Spinal cord (tissue), 10 donors: ENCODE data around the gene MACROD2. TPM values are rescaled to one million over a fixed set of nuclear protein-coding genes. Genes with fewer than 3 reads are reported as not detected.

Experiments
- DNase-seq, 6 donors: peaks; one replicate each; pipeline versions ENCODE4 v3.0.0 to v3.0.0-alpha.2; 2013 to 2015; ENCODE audit warnings: low spot score in 6 of 6, low read depth in 4 of 6
- H3K27ac ChIP-seq: one replicate; pipeline ENCODE4 v1.5.1; 2013; ENCODE audit warnings: low read depth, low read length, control low read depth
- H3K27me3 ChIP-seq: one replicate; pipeline ENCODE4 v1.6.1; 2013; ENCODE audit warnings: low read length; ENCODE audit not compliant: control insufficient read depth, insufficient read depth
- H3K36me3 ChIP-seq: one replicate; pipeline ENCODE4 v1.6.1; 2013; ENCODE audit warnings: low read length; ENCODE audit not compliant: control insufficient read depth, insufficient read depth
- H3K4me1 ChIP-seq: one replicate; pipeline ENCODE4 v1.6.1; 2013; ENCODE audit warnings: low read length; ENCODE audit not compliant: control insufficient read depth, insufficient read depth
- H3K4me3 ChIP-seq: one replicate; pipeline ENCODE4 v1.5.1; 2013; ENCODE audit warnings: low read depth, low read length, control low read depth
- H3K9me3 ChIP-seq: one replicate; pipeline ENCODE4 v1.6.1; 2013; ENCODE audit warnings: low read length; ENCODE audit not compliant: control insufficient read depth, insufficient read depth
- WGBS: methylation state at CpG from one replicate; pipeline ENCODE4 v1.1.5; 2013; ENCODE audit warnings: missing lambda C conversion rate; ENCODE audit not compliant: insufficient coverage; 5-methylcytosine and 5-hydroxymethylcytosine counted together
- polyA plus RNA-seq, 2 donors: library from polyadenylated mRNA; unstranded; fragments of 120-200 nt; gene quantifications; one replicate each; pipeline ENCODE4 v1.2.1, GENCODE V29; 2013; ENCODE audit not compliant: insufficient read length in 2 of 2
- total RNA-seq, 2 donors: library from RNA; depleted of rRNA in 1 of 2; stranded (reverse); fragments of 120-200 nt in 1 of 2; fragments of >200 nt in 1 of 2; gene quantifications; one replicate each; pipeline versions ENCODE4 v1.2.3 to v1.2.4, GENCODE V29; 2013 to 2014
- donor health status: healthy.

Gene MACROD2
- total and polyA plus RNA-seq, 4 donors = 16.2 to 34.0 (median 23.6) TPM

DNA sequence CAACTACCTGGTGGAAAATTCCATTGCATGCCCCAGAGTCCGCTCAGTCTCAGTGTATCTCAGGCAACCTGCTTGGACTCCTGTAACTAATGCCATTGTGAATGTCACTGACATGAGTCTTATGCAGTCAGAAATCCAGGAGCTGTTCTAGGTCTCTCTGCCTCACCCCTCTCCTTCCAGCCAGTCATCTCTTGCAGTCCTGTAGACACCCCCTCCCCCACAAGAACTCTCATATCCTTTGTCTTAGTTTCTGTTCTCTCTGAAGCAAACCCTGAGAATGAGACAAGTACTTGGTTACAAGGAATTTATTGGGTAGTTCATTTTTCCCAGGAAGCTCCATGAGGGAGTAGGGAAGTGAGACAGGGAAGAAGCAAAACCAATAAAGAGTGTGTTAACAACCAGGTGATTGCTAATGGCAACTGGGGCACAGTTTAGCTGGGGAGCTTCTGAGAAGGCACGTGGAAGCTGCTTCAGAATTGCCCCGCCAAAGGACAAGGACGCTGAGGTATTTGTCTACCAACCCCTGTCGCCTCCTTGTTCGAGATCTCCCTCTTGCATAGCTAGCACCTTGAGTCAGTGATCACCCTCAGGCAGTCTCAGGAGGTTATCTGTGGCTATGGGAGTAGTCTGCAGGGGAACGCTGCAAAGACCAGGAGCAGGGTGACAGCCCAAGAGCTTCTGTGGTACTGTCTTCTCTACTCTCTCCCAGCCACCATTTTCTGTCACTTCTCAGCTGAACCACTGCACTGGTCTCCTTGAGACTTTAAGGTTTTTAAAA is 1253.5 kb downstream of the MACROD2 start:
- no peak overlapping the region for H3K4me3 ChIP-seq
- no peak overlapping the region for H3K27ac ChIP-seq
- DNase-seq = no peak
- no peaks in the 10 kb centered on the region for H3K4me1 ChIP-seq
- H3K36me3 ChIP-seq = no peaks in the 10 kb centered on the region
- WGBS = 95% methylated on average over 5 of the region's 7 CpGs
- H3K27me3 ChIP-seq = no peaks in the 10 kb centered on the region
- no peaks in the 10 kb centered on the region for H3K9me3 ChIP-seq

DNA sequence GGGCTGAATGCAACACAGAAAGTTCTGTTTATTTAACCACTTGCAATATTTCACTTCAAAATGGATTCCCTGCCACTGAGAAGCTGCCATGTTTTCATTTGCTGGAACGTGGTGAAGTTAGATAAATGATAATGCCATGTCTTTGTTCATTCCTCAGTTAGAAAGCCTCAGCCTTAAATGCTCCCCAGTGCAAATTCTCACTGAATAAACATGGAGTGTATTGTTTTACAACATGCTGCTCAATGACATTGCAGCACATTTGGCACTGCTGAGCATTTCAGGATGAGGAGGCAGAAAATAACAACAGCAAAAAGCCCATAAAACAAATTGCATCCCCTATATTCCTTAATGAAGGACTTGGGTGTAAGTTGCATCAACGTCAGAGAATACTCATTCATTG is 1255.9 kb downstream of the MACROD2 start:
- H3K9me3 ChIP-seq = no peaks in the 10 kb centered on the region
- H3K27ac ChIP-seq = no peak overlapping the region
- no CpG with 5 or more reads among the region's 2 CpGs for WGBS
- no peaks in the 10 kb centered on the region for H3K4me1 ChIP-seq
- H3K27me3 ChIP-seq = no peaks in the 10 kb centered on the region
- no peaks in the 10 kb centered on the region for H3K36me3 ChIP-seq
- H3K4me3 ChIP-seq = no peak overlapping the region
- DNase-seq = peak in 3 of 6 donors; percentile 31 to 95 (median 60)

DNA sequence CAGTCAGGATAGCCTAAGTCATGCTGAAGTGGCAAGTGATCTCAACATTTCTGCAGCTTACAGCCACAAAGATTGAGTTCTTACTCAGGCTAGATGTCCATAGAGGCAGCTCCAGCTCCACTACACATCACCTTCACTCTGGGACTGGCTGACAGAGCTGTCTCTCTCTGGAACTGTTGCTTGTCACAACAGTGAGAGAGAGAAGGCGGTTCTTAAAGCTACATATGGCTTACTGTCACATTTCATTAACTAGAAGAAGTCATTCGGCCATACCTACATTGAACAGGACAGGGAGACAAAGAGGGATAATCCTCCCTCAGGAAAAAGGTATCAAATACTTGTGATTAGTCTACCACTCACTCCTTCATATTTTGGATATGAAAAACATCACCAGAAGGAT is 1257.0 kb downstream of the MACROD2 start:
- Histone ChIP-seq H3K9me3 (no peaks in the 10 kb centered on the region), H3K27me3 (no peaks in the 10 kb centered on the region), H3K27ac (no peak overlapping the region), H3K36me3 (no peaks in the 10 kb centered on the region), H3K4me1 (no peaks in the 10 kb centered on the region), H3K4me3 (no peak overlapping the region)
- no peak for DNase-seq
- no CpG with 5 or more reads among the region's 2 CpGs for WGBS

DNA sequence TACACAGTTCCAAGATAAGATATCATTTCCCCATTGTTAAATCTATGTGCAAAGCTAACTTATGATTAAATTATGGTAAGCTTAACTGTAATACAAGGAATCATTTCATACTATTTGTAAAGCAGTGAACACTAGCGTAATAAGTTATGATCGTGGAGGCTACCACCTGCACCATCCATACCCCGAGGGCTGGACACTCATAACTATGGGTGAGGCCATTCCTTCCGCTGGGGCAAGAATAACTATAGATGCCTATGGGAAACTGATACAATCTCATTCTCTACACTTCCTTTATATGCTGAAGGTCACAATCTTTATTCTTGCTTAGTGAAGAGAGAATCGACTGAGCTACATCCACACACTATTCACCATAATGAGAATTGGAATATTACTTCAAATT is 1258.1 kb downstream of the MACROD2 start:
- WGBS = 100% methylated on average over 1 of the region's 5 CpGs
- no peaks in the 10 kb centered on the region for H3K4me1 ChIP-seq
- no peaks in the 10 kb centered on the region for H3K9me3 ChIP-seq
- H3K27ac ChIP-seq = no peak overlapping the region
- H3K4me3 ChIP-seq = no peak overlapping the region
- no peaks in the 10 kb centered on the region for H3K36me3 ChIP-seq
- H3K27me3 ChIP-seq = no peaks in the 10 kb centered on the region
- no peak for DNase-seq

DNA sequence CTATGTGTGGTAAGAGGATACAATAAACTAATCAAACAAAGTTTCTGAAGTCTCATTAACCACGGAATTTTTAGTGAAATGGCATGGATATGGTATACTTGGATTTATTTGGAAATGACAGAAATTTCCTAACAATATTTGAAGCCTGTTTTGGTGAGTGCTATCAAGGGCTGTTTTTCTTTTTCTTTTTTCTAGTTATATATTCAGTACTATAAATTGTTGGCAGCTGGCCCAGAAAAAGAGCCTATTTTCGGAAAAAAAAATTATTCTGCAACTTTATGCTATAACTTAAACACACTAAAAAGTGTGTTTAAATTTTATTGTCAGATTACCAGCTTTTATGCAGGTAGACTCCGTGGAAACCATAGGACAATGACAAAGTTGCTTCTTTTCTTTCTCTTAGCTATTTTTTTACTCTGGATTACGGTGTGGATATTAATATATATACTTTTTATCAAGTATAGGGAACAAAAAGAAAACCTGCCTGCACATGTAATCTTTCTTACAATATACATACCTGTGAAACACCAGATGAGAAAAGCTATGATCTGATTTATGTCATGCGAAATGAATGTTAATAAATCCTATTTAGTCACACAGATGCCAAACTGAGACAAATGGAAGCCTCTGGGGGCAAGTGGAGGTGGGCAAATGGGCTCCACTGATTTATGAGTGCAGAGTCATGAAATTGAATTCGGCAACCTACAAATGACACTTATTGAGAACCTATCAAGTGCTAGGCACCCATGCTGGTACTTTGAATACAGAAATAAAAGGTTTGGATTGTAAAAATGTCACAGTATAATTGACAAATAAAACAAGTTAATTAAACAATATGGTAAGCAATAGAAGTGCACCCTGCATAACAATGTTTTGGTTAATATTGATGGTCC is 1261.6 kb downstream of the MACROD2 start:
- WGBS = no CpG with 5 or more reads among the region's 6 CpGs
- peak in 1 of 6 donors; percentile 12 for DNase-seq

DNA sequence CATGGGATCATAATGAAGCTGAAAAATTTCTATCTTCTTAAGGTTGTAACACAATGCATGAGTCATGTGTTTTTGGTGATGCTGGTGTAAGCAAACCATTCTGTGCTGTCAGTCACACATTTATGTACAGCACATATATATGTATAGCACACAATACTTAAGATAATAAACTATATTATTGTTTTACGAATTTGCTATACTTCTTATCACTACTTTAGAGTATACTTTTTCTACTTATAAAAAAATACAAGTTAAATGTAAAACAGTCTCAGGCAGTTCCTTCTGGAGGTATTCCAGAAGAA is 1262.2 kb downstream of the MACROD2 start:
- no peaks in the 10 kb centered on the region for H3K9me3 ChIP-seq
- no peaks in the 10 kb centered on the region for H3K4me1 ChIP-seq
- H3K27ac ChIP-seq = no peak overlapping the region
- H3K27me3 ChIP-seq = no peaks in the 10 kb centered on the region
- DNase-seq = no peak
- H3K4me3 ChIP-seq = no peak overlapping the region
- no peaks in the 10 kb centered on the region for H3K36me3 ChIP-seq
- WGBS = no CpG with 5 or more reads among the region's 1 CpG

More for the DNA sequence above, 1261.6 kb downstream of the MACROD2 start:
- Histone ChIP-seq H3K27me3 (no peaks in the 10 kb centered on the region), H3K36me3 (no peaks in the 10 kb centered on the region), H3K27ac (no peak overlapping the region), H3K4me1 (no peaks in the 10 kb centered on the region), H3K9me3 (no peaks in the 10 kb centered on the region), H3K4me3 (no peak overlapping the region)

DNA sequence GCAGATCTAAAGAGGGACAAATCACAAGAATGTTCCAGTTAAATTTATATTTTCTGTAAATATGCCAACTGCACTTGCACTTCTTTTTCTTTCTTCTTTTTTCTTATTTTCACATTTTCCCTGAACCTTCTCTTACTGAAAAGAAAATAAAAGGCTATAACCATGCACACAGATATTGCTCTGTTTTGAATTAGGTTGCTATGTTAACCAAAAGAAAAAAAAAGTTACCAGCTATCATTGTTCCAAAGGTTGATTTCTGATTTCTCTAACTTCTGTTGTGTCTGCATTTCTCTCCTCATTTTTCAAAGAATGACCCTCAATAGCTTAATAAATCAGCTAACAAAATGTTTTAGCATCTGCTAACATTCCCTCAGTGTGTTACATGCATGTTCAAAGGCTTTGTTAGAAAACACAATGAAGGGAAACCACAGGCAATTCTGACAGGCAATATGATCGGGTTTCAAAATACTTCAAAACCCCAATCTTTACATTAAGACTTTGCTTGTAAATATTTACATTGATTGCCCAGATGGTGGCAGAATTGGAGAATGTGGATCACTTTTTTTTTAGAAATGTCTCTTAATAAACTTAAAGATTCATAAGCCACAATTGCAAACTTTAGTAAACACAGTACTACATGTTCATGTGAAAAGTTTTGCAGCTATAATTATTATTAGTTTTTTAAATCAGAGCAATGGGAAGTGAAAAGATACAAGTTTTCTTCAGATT is 1270.4 kb downstream of the MACROD2 start:
- Histone ChIP-seq H3K4me1 (no peaks in the 10 kb centered on the region), H3K36me3 (no peaks in the 10 kb centered on the region), H3K9me3 (no peaks in the 10 kb centered on the region), H3K27ac (no peak overlapping the region), H3K4me3 (no peak overlapping the region), H3K27me3 (no peaks in the 10 kb centered on the region)
- no CpG with 5 or more reads among the region's 1 CpG for WGBS
- peak in 1 of 6 donors; percentile 63 for DNase-seq

DNA sequence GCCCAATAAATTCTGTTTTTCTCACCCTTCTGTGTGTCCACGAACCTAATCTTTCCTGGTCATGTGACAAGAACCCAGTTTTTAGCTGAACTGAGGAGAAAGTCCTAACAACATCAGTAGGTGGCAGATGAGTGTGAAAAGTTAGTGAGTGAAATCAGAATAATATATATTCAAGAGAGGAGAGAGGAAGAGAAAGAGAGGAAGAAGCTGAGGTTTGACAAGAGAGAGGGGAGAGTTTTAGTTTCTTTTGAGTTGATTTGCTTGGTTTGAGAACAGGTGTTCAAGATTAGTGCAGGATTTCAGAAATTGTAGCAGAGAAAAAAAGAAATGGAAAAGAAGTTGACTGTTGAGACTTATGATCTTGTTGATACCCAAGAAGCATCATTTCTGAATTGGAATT is 1272.6 kb downstream of the MACROD2 start:
- H3K9me3 ChIP-seq = no peaks in the 10 kb centered on the region
- H3K27me3 ChIP-seq = no peaks in the 10 kb centered on the region
- no peak overlapping the region for H3K27ac ChIP-seq
- H3K4me3 ChIP-seq = no peak overlapping the region
- H3K36me3 ChIP-seq = no peaks in the 10 kb centered on the region
- no peaks in the 10 kb centered on the region for H3K4me1 ChIP-seq
- WGBS = no CpG with 5 or more reads among the region's 1 CpG
- no peak for DNase-seq

DNA sequence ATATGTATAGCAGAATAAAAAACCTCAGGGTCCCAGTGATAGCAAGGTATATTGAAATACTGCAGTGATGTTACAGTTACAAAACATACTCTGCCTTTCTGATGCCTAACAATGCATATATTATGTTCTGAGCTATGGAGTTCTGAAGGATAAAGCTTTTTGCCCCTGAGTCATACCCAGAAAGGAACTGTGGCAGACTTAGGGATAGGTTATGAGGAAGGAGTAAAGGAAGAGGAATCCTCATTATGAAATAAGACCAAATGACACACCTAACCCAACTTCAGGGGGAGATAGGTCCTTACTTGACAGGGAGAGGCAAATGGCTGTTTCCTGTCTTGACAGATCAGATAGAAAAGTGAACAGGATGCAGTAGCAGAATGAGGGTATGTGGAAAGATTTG is 1282.7 kb downstream of the MACROD2 start:
- Histone ChIP-seq H3K36me3 (no peaks in the 10 kb centered on the region), H3K27ac (no peak overlapping the region), H3K27me3 (no peaks in the 10 kb centered on the region), H3K9me3 (no peaks in the 10 kb centered on the region), H3K4me1 (no peaks in the 10 kb centered on the region), H3K4me3 (no peak overlapping the region)
- DNase-seq = no peak
